RCC 7860 (cell line): Measurements from ENCODE around the gene FBXL19.
A peak's percentile ranks its signal among the peaks of the same experiment; 100 is the strongest.
"Not testable (repeated sequence)": the region's sequence is repeated elsewhere in the genome, so short reads cannot be mapped to it uniquely, and the experiment has no call there.

Source experiments
- DNase-seq: peaks from one replicate; pipeline ENCODE4 v3.0.0-alpha.2; 2015; ENCODE audit warnings: low spot score
- FAIRE-seq: peaks from 2 replicates; lab custom pipeline; 2012; peaks lifted over from hg19 to GRCh38; lab: Jason Lieb, UNC

Gene FBXL19

GRCh38 chr16:30923554-30924075, at the start of gene FBXL19:
Gene FBXL19, plus strand, starts transcription at chr16:30923572. Its CDS starts 2,183 bp downstream, at chr16:30925755.
- FAIRE-seq (no peak), DNase-seq (no peak)

- FAIRE-seq (no peak), DNase-seq (no peak)
These were observed 49.0 kb upstream of the FBXL19 start for GRCh38 chr16:30874244-30874820.

GRCh38 chr16:30874821-30875717, 48.3 kb upstream of the FBXL19 start:
- FAIRE-seq (no peak), DNase-seq (peak; percentile 74)

DNA sequence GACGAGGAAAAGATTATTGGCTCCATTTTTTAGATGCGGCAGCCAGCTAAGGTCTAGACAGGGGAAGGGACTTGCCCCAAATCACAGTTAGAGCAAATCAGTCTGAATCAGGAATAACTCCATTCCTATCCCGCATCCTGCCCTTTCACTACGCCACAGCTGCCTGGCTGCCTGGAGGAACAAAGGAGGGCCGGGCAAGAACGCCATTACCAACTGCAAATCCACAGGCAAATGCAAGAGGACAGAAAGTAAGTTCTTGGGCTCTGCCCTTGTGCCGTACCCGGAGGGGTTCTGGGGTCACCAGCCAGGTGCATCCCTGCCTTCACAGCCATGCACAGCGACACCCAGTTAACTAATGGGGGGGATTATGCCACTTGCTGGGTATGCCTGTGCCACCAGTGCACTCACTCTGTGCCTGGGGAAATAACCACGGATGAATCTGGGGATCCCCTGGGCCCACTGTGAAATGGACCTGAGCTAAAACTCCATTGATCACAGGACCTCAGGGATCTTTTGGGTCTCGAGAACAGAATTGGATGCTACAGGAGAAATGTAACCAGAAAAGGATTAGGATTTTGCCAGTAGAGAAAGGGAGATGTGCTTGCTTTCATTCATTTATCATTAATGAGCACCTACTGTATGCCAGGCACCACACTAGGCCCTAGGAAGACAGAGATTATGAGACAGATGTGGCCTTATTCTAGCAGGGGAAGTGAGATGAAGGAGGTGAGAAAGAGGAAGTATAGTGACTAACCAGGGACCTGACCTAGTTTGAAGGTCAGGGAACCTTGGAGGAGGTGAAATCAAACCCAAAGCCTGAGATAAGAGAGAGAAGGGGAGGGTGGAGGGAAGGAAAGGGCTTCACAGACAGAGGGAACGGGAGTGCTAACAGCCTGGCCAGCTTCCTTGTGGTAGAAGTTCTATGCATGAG, 47.2 kb upstream of the FBXL19 start:
- DNase-seq (no peak), FAIRE-seq (no peak)

DNA sequence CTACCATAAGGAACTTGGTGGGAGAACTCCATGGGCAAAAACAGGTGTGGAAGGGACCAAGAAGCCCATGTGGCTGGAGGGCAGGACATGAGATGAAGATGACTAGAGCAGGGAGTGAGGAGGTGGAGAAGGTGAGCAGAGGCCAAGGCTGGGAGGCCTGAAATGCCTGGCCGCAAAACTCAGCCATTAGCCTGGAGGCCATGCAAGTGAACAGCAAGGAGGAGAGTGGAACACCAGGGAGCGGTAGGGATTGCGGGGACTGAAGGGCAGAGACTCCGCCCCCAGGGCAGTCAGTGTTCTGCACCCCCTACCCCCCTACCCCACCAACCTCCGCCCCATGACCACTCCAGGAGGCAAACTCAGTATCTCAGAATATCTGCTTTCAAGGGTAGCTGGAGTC, 46.5 kb upstream of the FBXL19 start:
- no peak for FAIRE-seq
- no peak for DNase-seq

- DNase-seq (no peak), FAIRE-seq (no peak)
These were observed 40.7 kb upstream of the FBXL19 start for GRCh38 chr16:30882429-30883310.

DNA sequence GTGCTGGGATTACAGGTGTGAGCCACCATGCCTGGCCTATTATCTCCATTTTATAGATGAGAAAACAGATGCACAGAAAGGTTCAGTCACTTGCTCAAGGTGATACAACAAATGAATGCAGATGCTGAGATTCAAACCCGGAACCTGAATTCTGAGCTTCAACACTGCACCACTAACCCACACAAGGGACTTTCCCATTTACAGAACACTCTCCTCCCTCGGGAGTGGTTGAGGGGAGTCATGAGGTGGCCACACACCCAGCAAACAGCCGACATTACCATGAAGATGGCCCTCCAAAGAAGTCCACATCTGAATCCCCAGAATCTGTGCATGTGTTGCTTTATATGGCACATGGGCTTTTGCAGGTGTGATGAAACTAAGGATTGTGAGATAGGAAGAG, 38.6 kb upstream of the FBXL19 start:
- FAIRE-seq (no peak), DNase-seq (no peak)

DNA sequence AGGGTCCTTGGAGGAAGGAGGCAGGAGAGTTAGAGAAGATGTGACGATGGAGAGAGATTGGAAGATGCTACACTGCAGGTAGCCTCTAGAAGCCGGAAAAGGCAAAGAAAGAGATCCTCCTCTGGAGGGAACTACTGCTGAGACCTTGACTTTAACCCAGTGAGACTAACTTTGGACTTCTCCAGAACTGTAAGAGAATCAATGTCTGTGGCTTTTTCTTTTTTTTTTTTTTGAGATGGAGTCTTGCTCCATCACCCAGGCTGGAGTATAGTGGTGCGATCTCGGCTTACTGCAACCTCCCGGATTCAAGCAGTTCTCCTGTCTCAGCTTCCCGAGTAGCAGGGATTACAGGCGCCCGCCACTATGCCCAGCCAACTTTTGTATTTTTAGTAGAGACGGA, 38.2 kb upstream of the FBXL19 start:
- no peak for DNase-seq

GRCh38 chr16:30886145-30886544, 37.2 kb upstream of the FBXL19 start:
- DNase-seq, result no peak
- FAIRE-seq, result no peak

More for the DNA sequence above, 38.2 kb upstream of the FBXL19 start:
- no peak for FAIRE-seq

DNA sequence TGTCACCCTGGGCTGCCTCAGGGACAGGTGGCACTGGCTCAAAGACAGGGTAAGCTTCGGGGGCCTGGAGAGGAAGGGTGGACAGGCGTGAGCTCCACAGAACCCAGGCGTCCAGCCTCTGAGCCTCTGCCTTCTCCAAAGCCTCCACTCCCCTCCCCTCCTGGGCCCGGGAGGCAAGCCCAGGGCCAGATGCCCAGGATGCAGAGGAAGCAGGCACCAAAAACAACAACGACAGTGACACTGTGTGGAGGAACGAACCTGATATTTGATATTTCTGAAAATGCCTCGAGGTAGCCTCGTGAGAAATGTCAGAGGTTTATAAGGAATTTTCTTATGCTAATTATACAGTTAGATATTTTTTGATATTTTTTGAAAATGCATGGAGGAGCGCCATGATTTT, 35.4 kb upstream of the FBXL19 start:
- no peak for DNase-seq
- FAIRE-seq, result no peak

DNA sequence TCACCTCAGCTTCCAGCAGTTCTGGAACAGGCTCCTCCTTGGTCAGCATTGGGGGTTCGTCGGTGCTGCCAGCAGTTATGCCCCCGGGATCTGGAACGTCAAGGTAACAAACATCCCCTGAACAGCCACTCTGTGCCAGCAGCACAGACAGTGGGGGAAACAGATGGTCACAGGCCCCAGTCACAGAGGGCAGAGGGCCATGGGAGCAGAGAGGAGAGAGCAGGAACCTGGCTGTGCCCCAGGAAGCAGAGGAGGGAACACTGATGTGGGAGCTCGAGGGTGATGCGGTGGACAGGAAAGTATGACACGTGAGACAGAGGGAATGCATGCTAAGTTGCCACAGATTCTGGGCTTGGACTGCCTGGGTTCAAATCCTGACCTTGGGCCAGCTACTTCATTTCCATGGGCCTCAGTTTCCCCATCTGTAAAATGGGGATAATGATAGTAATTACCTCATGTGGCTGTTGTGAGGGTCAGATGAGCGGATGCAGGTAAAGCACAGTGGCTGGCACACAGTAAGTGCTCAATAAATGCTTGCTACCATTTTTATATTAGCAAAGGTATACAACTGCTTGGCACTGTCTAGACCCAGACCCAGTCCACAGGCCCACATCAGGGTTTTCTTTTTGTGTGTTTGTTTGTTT, 34.4 kb upstream of the FBXL19 start:
- no peak for FAIRE-seq
- no peak for DNase-seq

DNA sequence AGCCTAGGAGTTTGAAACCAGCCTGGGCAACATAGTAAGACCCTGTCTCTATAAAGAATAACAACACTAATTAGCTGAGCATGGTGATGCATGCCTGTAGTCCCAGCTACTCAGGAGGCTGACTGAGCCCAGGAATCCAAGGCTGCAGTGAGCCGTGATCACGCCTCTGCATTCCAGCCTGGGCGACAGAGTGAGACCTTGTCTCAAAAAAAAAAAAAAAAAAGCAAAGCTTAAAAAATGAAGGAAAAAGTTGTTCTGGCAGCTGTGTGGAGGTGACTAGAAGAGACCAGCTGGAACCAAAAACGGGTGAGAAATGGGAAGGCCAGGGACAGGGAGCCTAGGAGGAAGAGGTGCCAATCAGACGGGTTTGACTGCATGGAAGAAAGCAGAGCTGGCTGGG, 33.7 kb upstream of the FBXL19 start:
- FAIRE-seq (no peak), DNase-seq (no peak)

- not testable (repeated sequence) for FAIRE-seq
These were observed 32.1 kb upstream of the FBXL19 start for GRCh38 chr16:30891043-30891823.

GRCh38 chr16:30892670-30893416, 30.5 kb upstream of the FBXL19 start:
- FAIRE-seq, result no peak

More at GRCh38 chr16:30891043-30891823, 32.1 kb upstream of the FBXL19 start:
- not testable (repeated sequence) for DNase-seq

GRCh38 chr16:30893417-30893743, 30.0 kb upstream of the FBXL19 start:
- FAIRE-seq, result no peak
- DNase-seq, result no peak

More at GRCh38 chr16:30892670-30893416, 30.5 kb upstream of the FBXL19 start:
- no peak for DNase-seq

- DNase-seq (peak; percentile 65), FAIRE-seq (no peak)
These were observed 29.4 kb upstream of the FBXL19 start, which contains the start of gene BCL7C for GRCh38 chr16:30893744-30894539. Gene BCL7C, minus strand, starts transcription at chr16:30894077. Its CDS starts 133 bp downstream, at chr16:30893944.
